K562 treated with DMSO at 1 percent for 4 hours (cell line): ENCODE measurements around the gene MRGPRF. TPM values are rescaled to one million over a fixed set of nuclear protein-coding genes. Genes with fewer than 3 reads are reported as not detected.

Source experiments
- total RNA-seq: library from RNA; unstranded; fragments of 300-600 nt; gene quantifications from 2 replicates; pipeline ENCODE4 v1.2.3, GENCODE V29; 2022; ENCODE audit not compliant: insufficient read depth

Gene MRGPRF, protein sequence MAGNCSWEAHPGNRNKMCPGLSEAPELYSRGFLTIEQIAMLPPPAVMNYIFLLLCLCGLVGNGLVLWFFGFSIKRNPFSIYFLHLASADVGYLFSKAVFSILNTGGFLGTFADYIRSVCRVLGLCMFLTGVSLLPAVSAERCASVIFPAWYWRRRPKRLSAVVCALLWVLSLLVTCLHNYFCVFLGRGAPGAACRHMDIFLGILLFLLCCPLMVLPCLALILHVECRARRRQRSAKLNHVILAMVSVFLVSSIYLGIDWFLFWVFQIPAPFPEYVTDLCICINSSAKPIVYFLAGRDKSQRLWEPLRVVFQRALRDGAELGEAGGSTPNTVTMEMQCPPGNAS
- not detected in 2 replicates for total RNA-seq

GRCh38 chr11:69013009-69013951, at the start of gene MRGPRF:
Gene MRGPRF, minus strand, starts transcription at chr11:69013246. Its CDS starts 3,345 bp downstream, at chr11:69009901.

DNA sequence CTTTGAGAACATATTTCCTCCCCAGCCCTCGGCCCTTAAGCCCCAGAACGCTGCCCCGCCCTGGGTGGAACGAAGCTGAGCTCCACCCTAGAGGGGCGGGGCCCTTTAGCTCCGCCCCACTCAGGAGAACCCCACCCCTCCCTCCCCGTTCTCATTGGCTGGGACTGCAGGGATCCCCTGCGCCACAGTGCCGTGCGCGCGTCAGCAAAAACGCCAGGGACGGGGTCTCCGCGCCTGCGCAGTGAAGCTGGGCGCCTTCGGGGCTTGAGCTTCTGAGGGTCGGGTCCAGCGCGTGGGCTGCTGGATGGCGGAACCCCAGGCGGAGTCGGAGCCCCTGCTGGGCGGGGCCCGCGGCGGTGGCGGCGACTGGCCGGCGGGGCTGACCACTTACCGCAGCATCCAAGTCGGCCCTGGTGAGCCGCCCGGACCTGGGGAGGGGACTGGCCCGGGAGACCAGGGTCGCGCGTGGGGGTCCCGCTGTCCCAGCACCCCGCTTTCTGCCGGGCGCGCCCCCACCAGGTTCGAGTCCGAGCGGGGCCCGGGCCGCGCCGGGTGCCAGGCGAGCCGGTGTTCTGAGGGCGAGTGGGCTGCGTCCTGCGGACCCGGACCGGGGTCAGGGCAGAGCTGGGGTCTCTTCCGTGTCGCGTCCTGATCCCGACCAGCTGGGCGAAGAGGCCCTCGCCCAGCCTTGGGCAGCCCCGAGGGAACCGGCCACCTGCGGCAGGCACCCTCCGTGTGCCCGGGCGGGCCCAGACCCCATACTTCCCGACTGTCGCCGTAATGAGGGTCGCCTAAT, 35.8 kb upstream of the MRGPRF start, which contains the start of gene TPCN2:
Gene TPCN2, plus strand, starts transcription at position 239 of the 796 bp plus-strand sequence. Its CDS starts 66 bp downstream, at position 305.

GRCh38 chr11:68980776-68981065, 32.3 kb downstream of the MRGPRF start, which contains the start of gene MRGPRD:
Gene MRGPRD, minus strand, starts transcription at chr11:68980986. Its CDS starts 0 bp downstream, at chr11:68980986.

Other genes with a start within 250 kb of the MRGPRF start
- gene CPT1A, start 171.3 kb downstream of the MRGPRF start, total RNA-seq: 5.6 and 8.0 TPM in 2 replicates
- 148 and 172 TPM in 2 replicates for gene MRPL21, start 109.4 kb downstream of the MRGPRF start, total RNA-seq
- 10.6 and 12.8 TPM in 2 replicates for gene IGHMBP2, start 109.4 kb downstream of the MRGPRF start, total RNA-seq
- gene MRGPRD, start 32.3 kb downstream of the MRGPRF start, total RNA-seq: not detected in 2 replicates
- 4.9 and 5.2 TPM in 2 replicates for gene TPCN2, start 35.7 kb upstream of the MRGPRF start, total RNA-seq
- gene SMIM38, start 142.7 kb upstream of the MRGPRF start, total RNA-seq: 0.44 TPM in 1 of 2 replicates, not detected in the other